Measurements from ENCODE around the gene TGFBR1. TPM values are rescaled to one million over a fixed set of nuclear protein-coding genes. Genes with fewer than 3 reads are reported as not detected.

TGFBR1 gene
- polyA plus RNA-seq, 1 donor from 2014 or later = 78.0 TPM

DNA sequence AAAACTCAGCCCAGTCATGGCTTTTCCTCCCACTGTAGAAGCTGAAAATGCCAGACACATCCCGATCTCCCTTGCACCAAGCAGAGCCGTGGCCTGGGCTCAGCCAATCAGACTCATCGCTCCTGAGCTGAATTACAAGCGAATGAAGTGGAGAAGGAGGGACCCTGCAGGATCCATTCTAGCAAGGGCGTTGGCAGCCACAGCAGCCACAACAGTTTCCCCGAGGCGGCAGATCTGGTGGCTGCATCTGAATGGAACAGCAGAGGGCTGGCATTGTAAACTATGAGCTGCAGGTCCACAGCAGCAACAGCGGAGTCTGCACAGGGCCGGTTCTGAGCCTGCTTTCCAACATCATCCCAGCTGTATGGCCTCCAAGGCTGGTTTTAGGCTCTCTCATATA, 93.1 kb downstream of the TGFBR1 start:
- H3F3A ChIP-seq (ENCODE audit: insufficient read depth, low read length, poor library complexity, severe bottlenecking) = no peaks in the 10 kb centered on the region
- no peak overlapping the region for H3K9ac ChIP-seq (ENCODE audit: low read length)
- no peaks in the 10 kb centered on the region for H3K9me3 ChIP-seq (ENCODE audit: low read length)
- H3K27ac ChIP-seq (ENCODE audit: low read length) = no peak overlapping the region
- TF ChIP-seq, protein P1, sequence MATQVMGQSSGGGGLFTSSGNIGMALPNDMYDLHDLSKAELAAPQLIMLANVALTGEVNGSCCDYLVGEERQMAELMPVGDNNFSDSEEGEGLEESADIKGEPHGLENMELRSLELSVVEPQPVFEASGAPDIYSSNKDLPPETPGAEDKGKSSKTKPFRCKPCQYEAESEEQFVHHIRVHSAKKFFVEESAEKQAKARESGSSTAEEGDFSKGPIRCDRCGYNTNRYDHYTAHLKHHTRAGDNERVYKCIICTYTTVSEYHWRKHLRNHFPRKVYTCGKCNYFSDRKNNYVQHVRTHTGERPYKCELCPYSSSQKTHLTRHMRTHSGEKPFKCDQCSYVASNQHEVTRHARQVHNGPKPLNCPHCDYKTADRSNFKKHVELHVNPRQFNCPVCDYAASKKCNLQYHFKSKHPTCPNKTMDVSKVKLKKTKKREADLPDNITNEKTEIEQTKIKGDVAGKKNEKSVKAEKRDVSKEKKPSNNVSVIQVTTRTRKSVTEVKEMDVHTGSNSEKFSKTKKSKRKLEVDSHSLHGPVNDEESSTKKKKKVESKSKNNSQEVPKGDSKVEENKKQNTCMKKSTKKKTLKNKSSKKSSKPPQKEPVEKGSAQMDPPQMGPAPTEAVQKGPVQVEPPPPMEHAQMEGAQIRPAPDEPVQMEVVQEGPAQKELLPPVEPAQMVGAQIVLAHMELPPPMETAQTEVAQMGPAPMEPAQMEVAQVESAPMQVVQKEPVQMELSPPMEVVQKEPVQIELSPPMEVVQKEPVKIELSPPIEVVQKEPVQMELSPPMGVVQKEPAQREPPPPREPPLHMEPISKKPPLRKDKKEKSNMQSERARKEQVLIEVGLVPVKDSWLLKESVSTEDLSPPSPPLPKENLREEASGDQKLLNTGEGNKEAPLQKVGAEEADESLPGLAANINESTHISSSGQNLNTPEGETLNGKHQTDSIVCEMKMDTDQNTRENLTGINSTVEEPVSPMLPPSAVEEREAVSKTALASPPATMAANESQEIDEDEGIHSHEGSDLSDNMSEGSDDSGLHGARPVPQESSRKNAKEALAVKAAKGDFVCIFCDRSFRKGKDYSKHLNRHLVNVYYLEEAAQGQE (IDR thresholded peaks at IDR 0.05; ENCODE audit: borderline replicate concordance) = no peak
- TF ChIP-seq POLR2AphosphoS5 (IDR thresholded peaks at IDR 0.05) = no peak
- no peak for TF ChIP-seq SMC3 (conservative IDR thresholded peaks at IDR 0.05; ENCODE audit: poor library complexity)
- TF ChIP-seq CTCF (IDR thresholded peaks at IDR 0.05; ENCODE audit: poor library complexity, severe bottlenecking) = no peak
- no peak for TF ChIP-seq EP300 (conservative IDR thresholded peaks at IDR 0.05; ENCODE audit: poor library complexity, severe bottlenecking)
- no peak for TF ChIP-seq RAD21 (conservative IDR thresholded peaks at IDR 0.05)
- TF ChIP-seq TAF1 (IDR thresholded peaks at IDR 0.05; ENCODE audit: low read depth) = no peak
- no peak for TF ChIP-seq EZH2 (IDR thresholded peaks at IDR 0.05; ENCODE audit: borderline replicate concordance, insufficient read depth, low read length, poor library complexity, severe bottlenecking)
- no peak for TF ChIP-seq MXI1 (conservative IDR thresholded peaks at IDR 0.05; ENCODE audit: poor library complexity, severe bottlenecking)
- H3K9me2 ChIP-seq (ENCODE audit: insufficient read depth, low read length) = no peaks in the 10 kb centered on the region
- no peaks in the 10 kb centered on the region for H3K79me2 ChIP-seq (replicated peaks; ENCODE audit: insufficient read depth, low read length)
- no peaks in the 10 kb centered on the region for H3K36me3 ChIP-seq (ENCODE audit: insufficient read depth, low read length)
- H3K27me3 ChIP-seq (ENCODE audit: insufficient read depth, low read depth, low read length) = no peaks in the 10 kb centered on the region
- H3K4me3 ChIP-seq (ENCODE audit: low read length) = no peak overlapping the region
- no peaks in the 10 kb centered on the region for H4K20me1 ChIP-seq (ENCODE audit: insufficient read depth)
- no peak overlapping the region for H2AFZ ChIP-seq (ENCODE audit: low read depth, low read length)
- no peak overlapping the region for H3K4me2 ChIP-seq (ENCODE audit: low read length)

- TF ChIP-seq SMC3 (conservative IDR thresholded peaks at IDR 0.05; ENCODE audit: poor library complexity) (no peak), POLR2AphosphoS5 (IDR thresholded peaks at IDR 0.05) (no peak), TAF1 (IDR thresholded peaks at IDR 0.05; ENCODE audit: low read depth) (no peak), EZH2 (IDR thresholded peaks at IDR 0.05; ENCODE audit: borderline replicate concordance, insufficient read depth, low read length, poor library complexity, severe bottlenecking) (no peak), RAD21 (conservative IDR thresholded peaks at IDR 0.05) (no peak), MXI1 (conservative IDR thresholded peaks at IDR 0.05; ENCODE audit: poor library complexity, severe bottlenecking) (no peak), EP300 (conservative IDR thresholded peaks at IDR 0.05; ENCODE audit: poor library complexity, severe bottlenecking) (no peak), CTCF (IDR thresholded peaks at IDR 0.05; ENCODE audit: poor library complexity, severe bottlenecking) (no peak)
- TF ChIP-seq, protein P1 (IDR thresholded peaks at IDR 0.05; ENCODE audit: borderline replicate concordance) = no peak
Observed at GRCh38 chr9:99199938-99200539, 95.1 kb downstream of the TGFBR1 start.

More at GRCh38 chr9:99199938-99200539, 95.1 kb downstream of the TGFBR1 start:
- no peaks in the 10 kb centered on the region for H3K9me2 ChIP-seq (ENCODE audit: insufficient read depth, low read length)
- no peaks in the 10 kb centered on the region for H3K27me3 ChIP-seq (ENCODE audit: insufficient read depth, low read depth, low read length)
- H3F3A ChIP-seq (ENCODE audit: insufficient read depth, low read length, poor library complexity, severe bottlenecking) = no peaks in the 10 kb centered on the region
- no peaks in the 10 kb centered on the region for H3K36me3 ChIP-seq (ENCODE audit: insufficient read depth, low read length)
- H3K4me2 ChIP-seq (ENCODE audit: low read length) = no peak overlapping the region
- H3K4me3 ChIP-seq (ENCODE audit: low read length) = no peak overlapping the region
- no peak overlapping the region for H2AFZ ChIP-seq (ENCODE audit: low read depth, low read length)
- H3K27ac ChIP-seq (ENCODE audit: low read length) = no peak overlapping the region
- H3K9ac ChIP-seq (ENCODE audit: low read length) = no peak overlapping the region
- no peaks in the 10 kb centered on the region for H3K9me3 ChIP-seq (ENCODE audit: low read length)
- no peaks in the 10 kb centered on the region for H3K79me2 ChIP-seq (replicated peaks; ENCODE audit: insufficient read depth, low read length)
- no peaks in the 10 kb centered on the region for H4K20me1 ChIP-seq (ENCODE audit: insufficient read depth)

Measured in neural cell (in vitro differentiated cells).